ENCODE results near the gene ADAM15.

Gene ADAM15

GRCh38 chr1:155017946-155018316 is 33.2 kb upstream of the ADAM15 start:
- TF ChIP-seq ZFX (IDR thresholded peaks at IDR 0.05; ENCODE audit: borderline replicate concordance) (no peak), CTCF (IDR thresholded peaks at IDR 0.05) (no peak)
- peak overlapping the region; percentile 98 for H3K27ac ChIP-seq

- H3K27ac ChIP-seq: peak overlapping the region; percentile 98
- TF ChIP-seq ZFX (IDR thresholded peaks at IDR 0.05; ENCODE audit: borderline replicate concordance) (no peak), CTCF (IDR thresholded peaks at IDR 0.05) (no peak)
Measured at GRCh38 chr1:155018617-155019348, 32.3 kb upstream of the ADAM15 start.

GRCh38 chr1:155019377-155020245 is 31.5 kb upstream of the ADAM15 start:
- peak overlapping the region; percentile 98 for H3K27ac ChIP-seq
- no peak for TF ChIP-seq CTCF (IDR thresholded peaks at IDR 0.05)
- no peak for TF ChIP-seq ZFX (IDR thresholded peaks at IDR 0.05; ENCODE audit: borderline replicate concordance)

GRCh38 chr1:155022136-155022926 is 28.8 kb upstream of the ADAM15 start:
- H3K27ac ChIP-seq: peak overlapping the region; percentile 98
- no peak for TF ChIP-seq ZFX (IDR thresholded peaks at IDR 0.05; ENCODE audit: borderline replicate concordance)
- no peak for TF ChIP-seq CTCF (IDR thresholded peaks at IDR 0.05)

- no peak for TF ChIP-seq CTCF (IDR thresholded peaks at IDR 0.05)
- TF ChIP-seq ZFX (IDR thresholded peaks at IDR 0.05; ENCODE audit: borderline replicate concordance): no peak
- H3K27ac ChIP-seq: peak overlapping the region; percentile 98
Measured at GRCh38 chr1:155022927-155023236, 28.2 kb upstream of the ADAM15 start.

- H3K27ac ChIP-seq: peak overlapping the region; percentile 98
- TF ChIP-seq ZFX (IDR thresholded peaks at IDR 0.05; ENCODE audit: borderline replicate concordance) (no peak), CTCF (IDR thresholded peaks at IDR 0.05) (no peak)
Measured at GRCh38 chr1:155023627-155024026, 27.5 kb upstream of the ADAM15 start.

All from 22Rv1 (cell line).